B cell (primary cell): ENCODE measurements around the gene TRMT61A. TPM values are rescaled to one million over a fixed set of nuclear protein-coding genes. Genes with fewer than 3 reads are reported as not detected.

Source experiments
- ATAC-seq: fragments of 200-7000 bp; cut with Tn5 transposase; one replicate; pipeline ENCODE4 v1.10.0; 2021; ENCODE audit warnings: low read depth, mild to moderate bottlenecking, moderate number of reproducible peaks, moderate library complexity
- CTCF ChIA-PET: fragments of 350-600 bp; sonication (Branson Sonifier 250); formaldehyde crosslinking; loops from one replicate; lab custom pipeline; 2021; ENCODE audit warnings: antibody characterized with exemption, inconsistent platforms; lab: Charles Lee
- POLR2A ChIA-PET: fragments of 350-600 bp; sonication (Branson Sonifier 250); formaldehyde crosslinking; loops from one replicate; lab custom pipeline; 2021; ENCODE audit warnings: antibody characterized with exemption; lab: Charles Lee
- DNase-seq: peaks from one replicate; pipeline ENCODE4 v3.0.0; 2013
- H2AFZ ChIP-seq: 2 replicates; pipeline ENCODE4 v1.6.1; 2012; ENCODE audit warnings: mild to moderate bottlenecking, low read depth, low read length; ENCODE audit not compliant: insufficient read depth, poor library complexity, severe bottlenecking
- H3K27ac ChIP-seq, 2 donors: 1 replicate in 1 of 2; 2 replicates in 1 of 2; pipeline ENCODE4 v1.5.1; 2012 to 2013; ENCODE audit warnings: low read length in 2 of 2, mild to moderate bottlenecking in 2 of 2, moderate library complexity in 1 of 2
- H3K27me3 ChIP-seq, 4 experiments: fragments of 200-600 bp in 1 of 4; sonication (generic) in 1 of 4; replicated peaks in 1 of 4; 1 replicate in 2 of 4; 2 replicates in 2 of 4; pipeline versions ENCODE4 v1.6.1 to v1.7.0; 2013 to 2016; ENCODE audit warnings: low read length in 3 of 4, mild to moderate bottlenecking in 2 of 4, mixed read lengths in 1 of 4, moderate library complexity in 1 of 4; ENCODE audit not compliant: insufficient read depth in 4 of 4, control insufficient read depth in 3 of 4; ENCODE audit errors: control extremely low read depth in 1 of 4
- H3K36me3 ChIP-seq, 2 experiments: replicated peaks in 1 of 2; 1 replicate in 1 of 2; 2 replicates in 1 of 2; pipeline versions ENCODE4 v1.6.1 to v1.7.1; 2013; ENCODE audit warnings: low read length in 1 of 2; ENCODE audit not compliant: insufficient read depth in 2 of 2, control insufficient read depth in 1 of 2; ENCODE audit errors: control extremely low read depth in 1 of 2, extremely low read depth in 1 of 2
- H3K4me1 ChIP-seq, 2 donors: fragments of 200-600 bp in 1 of 2; sonication (generic) in 1 of 2; 1 replicate in 1 of 2; 2 replicates in 1 of 2; pipeline versions ENCODE4 v1.5.1 to v1.6.1; 2013 to 2017; ENCODE audit warnings: low read length in 2 of 2; ENCODE audit not compliant: control insufficient read depth in 2 of 2, insufficient read depth in 2 of 2
- H3K4me2 ChIP-seq: replicated peaks from 2 replicates; pipeline ENCODE3; 2012; ENCODE audit warnings: mild to moderate bottlenecking, low read depth, low read length; ENCODE audit not compliant: poor library complexity, severe bottlenecking
- H3K4me3 ChIP-seq, 5 experiments: fragments of 200-600 bp in 1 of 5; sonication (generic) in 1 of 5; 1 replicate in 3 of 5; 2 replicates in 2 of 5; pipeline versions ENCODE4 v1.5.1 to v1.7.0; 2011 to 2016; ENCODE audit warnings: low read length in 4 of 5, mild to moderate bottlenecking in 4 of 5, low read depth in 2 of 5, control low read depth in 1 of 5, moderate library complexity in 1 of 5; ENCODE audit not compliant: insufficient read depth in 1 of 5; ENCODE audit errors: control extremely low read depth in 1 of 5, extremely low read depth in 1 of 5
- H3K79me2 ChIP-seq: fragments of 200-600 bp; sonication (generic); one replicate; pipeline ENCODE4 v1.6.0; 2016; ENCODE audit warnings: low read length; ENCODE audit not compliant: control insufficient read depth, insufficient read depth
- H3K9ac ChIP-seq: fragments of 200-600 bp; sonication (generic); 2 replicates; pipeline ENCODE4 v1.6.1; 2017; ENCODE audit warnings: mild to moderate bottlenecking, low read length, moderate library complexity
- H3K9me3 ChIP-seq, 3 donors: one replicate each; pipeline versions ENCODE4 v1.6.1 to v1.7.1; 2013; ENCODE audit warnings: low read length in 2 of 3; ENCODE audit not compliant: control insufficient read depth in 2 of 3, insufficient read depth in 1 of 3; ENCODE audit errors: control extremely low read depth in 1 of 3
- H4K20me1 ChIP-seq: 2 replicates; pipeline ENCODE4 v1.6.0; 2012; ENCODE audit warnings: mild to moderate bottlenecking, low read length; ENCODE audit not compliant: insufficient read depth, control insufficient read depth, poor library complexity, severe bottlenecking
- H3K27ac Mint-ChIP-seq: one replicate; pipeline ENCODE4 v1.8.0; 2021; ENCODE audit warnings: mixed read lengths
- H3K27me3 Mint-ChIP-seq: one replicate; pipeline ENCODE4 v1.8.0; 2021; ENCODE audit warnings: mixed read lengths
- H3K4me1 Mint-ChIP-seq: one replicate; pipeline ENCODE4 v1.8.0; 2021; ENCODE audit warnings: mixed read lengths
- H3K4me3 Mint-ChIP-seq: one replicate; pipeline ENCODE4 v1.8.0; 2021; ENCODE audit warnings: mixed read lengths
- H3K9me3 Mint-ChIP-seq: one replicate; pipeline ENCODE4 v1.8.0; 2022; ENCODE audit warnings: mixed read lengths; ENCODE audit not compliant: insufficient read depth
- EZH2 ChIP-seq: IDR thresholded peaks from 2 replicates; pipeline ENCODE4 v1.6.1; 2012; ENCODE audit warnings: borderline replicate concordance, low read depth, mild to moderate bottlenecking, moderate library complexity, low read length; ENCODE audit not compliant: insufficient read depth, poor library complexity, severe bottlenecking
- WGBS: methylation state at CpG from one replicate; pipeline ENCODE4 v1.1.5; 2013; ENCODE audit warnings: missing lambda C conversion rate; ENCODE audit not compliant: insufficient coverage; 5-methylcytosine and 5-hydroxymethylcytosine counted together
- intact Hi-C: fragments of 100-400 bp; cut with micrococcal nuclease; formaldehyde crosslinking; loops from one replicate; pipeline ENCODE4 v1.10.0; 2022
- polyA plus RNA-seq: library from polyadenylated mRNA; depleted of rRNA; stranded (reverse); fragments of >200 nt; gene quantifications from 2 replicates; pipeline ENCODE4 v1.2.3, GENCODE V29; 2012
- total RNA-seq, 2 donors: library from RNA; stranded (reverse); fragments of 120-200 nt in 1 of 2; gene quantifications; 1 replicate in 1 of 2; 2 replicates in 1 of 2; pipeline versions ENCODE4 v1.2.3 to v1.2.4, GENCODE V29; 2013 to 2022
- TF ChIP-seq, protein P1 (sequence below): fragments of 200-600 bp; IDR thresholded peaks from one replicate; pipeline ENCODE4 v1.8.0; 2022; ENCODE audit warnings: antibody characterized with exemption, mild to moderate bottlenecking

Gene TRMT61A
- total and polyA plus RNA-seq, 2 donors (not counting 1 experiment from before 2014, with no cell fraction given): 9.5 to 18.4 TPM

DNA sequence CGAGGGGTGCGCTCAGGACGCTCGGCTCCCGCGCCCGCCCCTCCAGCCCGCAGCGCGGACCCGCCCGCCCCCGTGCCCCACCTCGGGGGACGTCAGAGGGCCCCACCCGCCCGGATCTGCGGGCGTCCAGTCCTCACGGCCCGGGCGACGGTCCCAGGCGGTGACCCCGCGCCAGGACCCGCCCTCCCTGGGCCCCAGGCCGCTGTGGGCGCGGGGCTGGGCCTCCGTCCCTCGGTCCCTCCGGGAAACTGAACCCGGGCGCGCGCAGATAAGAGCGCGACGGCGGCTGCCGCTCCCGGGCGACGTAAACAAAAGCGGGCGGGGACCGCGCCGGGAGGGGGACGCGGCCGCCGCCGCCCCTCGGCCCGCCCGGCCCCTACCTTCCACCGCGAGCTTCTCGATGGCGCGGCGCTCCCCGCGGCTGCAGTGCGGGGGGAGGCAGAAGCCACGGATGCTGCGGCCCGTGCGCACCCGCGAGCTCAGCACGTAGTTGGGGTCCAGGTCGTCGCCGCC is 7.5 kb upstream of the TRMT61A start:
- peaks cover 22 to 35% of the 10 kb centered on the region in 2 donors for H3K4me1 ChIP-seq
- DNase-seq: peak; percentile 56
- TF ChIP-seq, protein P1, sequence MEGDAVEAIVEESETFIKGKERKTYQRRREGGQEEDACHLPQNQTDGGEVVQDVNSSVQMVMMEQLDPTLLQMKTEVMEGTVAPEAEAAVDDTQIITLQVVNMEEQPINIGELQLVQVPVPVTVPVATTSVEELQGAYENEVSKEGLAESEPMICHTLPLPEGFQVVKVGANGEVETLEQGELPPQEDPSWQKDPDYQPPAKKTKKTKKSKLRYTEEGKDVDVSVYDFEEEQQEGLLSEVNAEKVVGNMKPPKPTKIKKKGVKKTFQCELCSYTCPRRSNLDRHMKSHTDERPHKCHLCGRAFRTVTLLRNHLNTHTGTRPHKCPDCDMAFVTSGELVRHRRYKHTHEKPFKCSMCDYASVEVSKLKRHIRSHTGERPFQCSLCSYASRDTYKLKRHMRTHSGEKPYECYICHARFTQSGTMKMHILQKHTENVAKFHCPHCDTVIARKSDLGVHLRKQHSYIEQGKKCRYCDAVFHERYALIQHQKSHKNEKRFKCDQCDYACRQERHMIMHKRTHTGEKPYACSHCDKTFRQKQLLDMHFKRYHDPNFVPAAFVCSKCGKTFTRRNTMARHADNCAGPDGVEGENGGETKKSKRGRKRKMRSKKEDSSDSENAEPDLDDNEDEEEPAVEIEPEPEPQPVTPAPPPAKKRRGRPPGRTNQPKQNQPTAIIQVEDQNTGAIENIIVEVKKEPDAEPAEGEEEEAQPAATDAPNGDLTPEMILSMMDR: no peak
- TF ChIP-seq EZH2: no peak
- peak overlapping the region; percentile 98 for H3K4me2 ChIP-seq
- CTCF ChIA-PET: interaction anchor here (0.9 to 6.1 kb wide), 8 partner anchors 8 to 158 kb away, joined by 3 to 128 read pairs (median 4); partner anchors contain the start of gene TRMT61A
- Mint-ChIP-seq H3K4me3 (peak overlapping the region; percentile 74), H3K27me3 (peaks cover 3% of the 10 kb centered on the region), H3K4me1 (peaks cover 20% of the 10 kb centered on the region), H3K27ac (no peak overlapping the region), H3K9me3 (no peaks in the 10 kb centered on the region)
- H3K27ac ChIP-seq: no peak overlapping the region
- H4K20me1 ChIP-seq: peaks cover 11% of the 10 kb centered on the region
- POLR2A ChIA-PET: interaction anchor here (0.6 to 1.4 kb wide), 2 partner anchors 7 to 107 kb away, joined by 3 to 5 read pairs; partner anchors contain the start of genes KLC1 and TRMT61A
- peak overlapping the region; percentile 67 for H2AFZ ChIP-seq
- H3K4me3 ChIP-seq: peak overlapping the region in 4 of 5 experiments; percentile 52 to 75 (median 59)
- no peaks in the 10 kb centered on the region for H3K36me3 ChIP-seq
- 1% methylated on average over 76 of the region's 77 CpGs for WGBS
- peaks cover 0 to 14% (median 0%) of the 10 kb centered on the region in 3 donors for H3K9me3 ChIP-seq
- intact Hi-C loops: loop anchor here (1.0 kb wide), 1 partner anchor 8 kb away; the partner anchor contains the start of gene TRMT61A
- no peaks in the 10 kb centered on the region for H3K79me2 ChIP-seq
- ATAC-seq: peak; percentile 7
- peak overlapping the region; percentile 66 for H3K9ac ChIP-seq
- peaks cover 0 to 32% (median 11%) of the 10 kb centered on the region in 4 experiments for H3K27me3 ChIP-seq
